Astrocyte (in vitro differentiated cells and primary cell): Measurements from ENCODE around the gene C17orf100.

Source experiments
- EZH2 ChIP-seq: IDR thresholded peaks from 2 replicates; pipeline ENCODE4 v1.6.1; 2012; ENCODE audit warnings: mild to moderate bottlenecking, low read length, inconsistent platforms; ENCODE audit not compliant: insufficient read depth
- TF ChIP-seq, protein P1 (sequence below): IDR thresholded peaks from 2 replicates; pipeline ENCODE4 v1.5.1; 2011; ENCODE audit warnings: low read depth, mild to moderate bottlenecking, inconsistent platforms, low read length, moderate library complexity; ENCODE audit not compliant: insufficient read depth

DNA sequence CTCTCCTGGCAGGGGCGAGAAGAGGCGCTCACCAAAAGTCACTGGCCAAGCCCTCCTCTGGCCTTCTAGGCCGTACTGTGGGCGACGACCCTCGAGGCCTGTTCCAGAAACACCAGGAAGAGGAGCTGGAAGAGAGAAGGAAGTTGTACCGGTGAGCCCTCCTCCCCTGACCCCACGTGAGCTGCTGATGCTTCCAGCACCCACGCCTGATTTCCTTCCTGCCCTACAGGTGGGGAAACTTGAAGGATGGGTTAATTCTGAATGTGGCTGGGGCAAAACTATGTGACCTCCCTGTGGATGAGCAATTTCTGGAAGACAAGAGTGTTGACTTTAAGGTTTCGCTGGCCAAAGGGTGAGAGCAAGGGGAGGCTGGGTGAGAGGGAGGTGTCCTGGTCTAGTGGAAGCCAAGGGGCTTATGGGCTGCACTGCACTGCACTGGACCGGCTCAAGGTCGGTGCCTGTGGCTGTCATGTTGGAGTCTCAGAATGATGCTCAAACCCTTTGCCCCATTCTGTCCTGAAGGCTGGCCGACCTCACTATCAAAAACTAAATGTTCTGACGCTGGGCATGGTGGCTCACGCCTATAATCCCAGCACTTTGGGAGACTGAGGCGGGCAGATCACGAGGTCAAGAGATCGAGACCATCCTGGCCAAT, 6.2 kb downstream of the C17orf100 start:
- TF ChIP-seq, protein P1, sequence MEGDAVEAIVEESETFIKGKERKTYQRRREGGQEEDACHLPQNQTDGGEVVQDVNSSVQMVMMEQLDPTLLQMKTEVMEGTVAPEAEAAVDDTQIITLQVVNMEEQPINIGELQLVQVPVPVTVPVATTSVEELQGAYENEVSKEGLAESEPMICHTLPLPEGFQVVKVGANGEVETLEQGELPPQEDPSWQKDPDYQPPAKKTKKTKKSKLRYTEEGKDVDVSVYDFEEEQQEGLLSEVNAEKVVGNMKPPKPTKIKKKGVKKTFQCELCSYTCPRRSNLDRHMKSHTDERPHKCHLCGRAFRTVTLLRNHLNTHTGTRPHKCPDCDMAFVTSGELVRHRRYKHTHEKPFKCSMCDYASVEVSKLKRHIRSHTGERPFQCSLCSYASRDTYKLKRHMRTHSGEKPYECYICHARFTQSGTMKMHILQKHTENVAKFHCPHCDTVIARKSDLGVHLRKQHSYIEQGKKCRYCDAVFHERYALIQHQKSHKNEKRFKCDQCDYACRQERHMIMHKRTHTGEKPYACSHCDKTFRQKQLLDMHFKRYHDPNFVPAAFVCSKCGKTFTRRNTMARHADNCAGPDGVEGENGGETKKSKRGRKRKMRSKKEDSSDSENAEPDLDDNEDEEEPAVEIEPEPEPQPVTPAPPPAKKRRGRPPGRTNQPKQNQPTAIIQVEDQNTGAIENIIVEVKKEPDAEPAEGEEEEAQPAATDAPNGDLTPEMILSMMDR: no peak
- no peak for TF ChIP-seq EZH2
